Type B pancreatic cell (in vitro differentiated cells): ENCODE results near the gene PHF13. TPM values are rescaled to one million over a fixed set of nuclear protein-coding genes. Genes with fewer than 3 reads are reported as not detected.

Experiments used
- DNase-seq: peaks from one replicate; pipeline ENCODE4 v3.0.0; 2021; ENCODE audit warnings: mixed read lengths; ENCODE audit not compliant: unreplicated experiment; ENCODE audit errors: extremely low spot score
- H3K27ac Mint-ChIP-seq: 2 replicates; pipeline ENCODE4 v1.8.0; 2021; ENCODE audit warnings: mild to moderate bottlenecking, mixed read lengths
- H3K27me3 Mint-ChIP-seq: 2 replicates; pipeline ENCODE4 v1.8.0; 2021; ENCODE audit warnings: mixed read lengths
- H3K36me3 Mint-ChIP-seq: 2 replicates; pipeline ENCODE4 v1.8.0; 2021; ENCODE audit warnings: mixed read lengths
- H3K4me1 Mint-ChIP-seq: one replicate; pipeline ENCODE4 v1.8.0; 2021; ENCODE audit warnings: mixed read lengths; ENCODE audit not compliant: unreplicated experiment
- H3K4me3 Mint-ChIP-seq: 2 replicates; pipeline ENCODE4 v1.8.0; 2021; ENCODE audit warnings: mild to moderate bottlenecking, mixed read lengths
- H3K9me3 Mint-ChIP-seq: 2 replicates; pipeline ENCODE4 v1.8.0; 2021; ENCODE audit warnings: mixed read lengths
- total RNA-seq: library from RNA; stranded (reverse); gene quantifications from 2 replicates; pipeline ENCODE4 v1.2.1, GENCODE V29; 2021; ENCODE audit warnings: low replicate concordance
- TF ChIP-seq, protein P1 (sequence below): fragments of 200-600 bp; sonication (generic); conservative IDR thresholded peaks from 2 replicates; pipeline ENCODE4 v1.5.0; 2021; ENCODE audit warnings: antibody characterized with exemption, mild to moderate bottlenecking

Gene PHF13
- total RNA-seq, 1 donor from 2014 or later = 21.2 TPM

DNA sequence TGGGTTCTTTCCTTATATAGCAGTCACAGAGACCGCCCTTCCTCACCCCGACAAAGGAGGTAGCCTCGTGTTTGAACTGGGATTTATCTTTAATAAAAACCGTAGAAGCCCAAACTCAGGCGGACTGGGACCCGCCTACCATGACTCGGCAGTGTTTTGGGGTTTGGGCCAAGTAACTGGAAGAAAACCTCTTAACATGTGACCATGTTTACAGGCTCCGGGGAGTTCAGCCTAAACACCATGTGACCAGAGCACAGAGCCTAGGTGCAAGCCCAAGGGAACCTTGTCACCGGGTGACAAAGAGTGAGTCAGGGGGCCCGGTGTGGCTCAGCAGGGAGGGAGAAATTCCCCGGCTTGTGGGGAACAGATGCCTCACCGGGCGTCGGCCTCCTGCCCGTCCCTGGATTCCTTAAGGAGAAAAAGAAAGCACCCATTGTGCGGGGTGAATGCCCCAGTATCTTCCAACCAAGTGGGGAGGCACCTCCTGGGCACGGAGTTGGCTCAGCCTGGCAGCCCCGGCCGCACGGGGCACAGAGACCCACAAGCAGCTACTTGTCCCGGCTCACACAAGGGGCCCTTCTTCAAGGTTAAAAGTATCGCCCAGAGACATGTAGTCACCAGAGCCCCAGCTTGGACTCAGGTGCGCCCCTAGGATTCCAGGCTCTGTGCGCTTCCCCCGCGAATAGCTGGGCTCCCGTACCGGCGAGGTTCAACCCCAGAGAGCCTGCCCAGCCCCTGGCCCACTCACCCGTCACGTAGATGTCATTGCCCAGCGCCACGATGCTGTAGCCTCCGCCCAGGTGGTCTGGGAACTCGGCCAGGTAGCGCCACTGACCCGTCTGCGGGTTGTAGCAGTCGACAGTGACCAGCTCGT is 12.2 kb upstream of the PHF13 start:
- Mint-ChIP-seq H3K4me3 (peak overlapping the region; percentile 94), H3K36me3 (no peaks in the 10 kb centered on the region), H3K9me3 (no peaks in the 10 kb centered on the region), H3K27ac (peak overlapping the region; percentile 91), H3K4me1 (peaks cover 22% of the 10 kb centered on the region), H3K27me3 (peaks cover 8% of the 10 kb centered on the region)
- DNase-seq = no peak
- TF ChIP-seq, protein P1, sequence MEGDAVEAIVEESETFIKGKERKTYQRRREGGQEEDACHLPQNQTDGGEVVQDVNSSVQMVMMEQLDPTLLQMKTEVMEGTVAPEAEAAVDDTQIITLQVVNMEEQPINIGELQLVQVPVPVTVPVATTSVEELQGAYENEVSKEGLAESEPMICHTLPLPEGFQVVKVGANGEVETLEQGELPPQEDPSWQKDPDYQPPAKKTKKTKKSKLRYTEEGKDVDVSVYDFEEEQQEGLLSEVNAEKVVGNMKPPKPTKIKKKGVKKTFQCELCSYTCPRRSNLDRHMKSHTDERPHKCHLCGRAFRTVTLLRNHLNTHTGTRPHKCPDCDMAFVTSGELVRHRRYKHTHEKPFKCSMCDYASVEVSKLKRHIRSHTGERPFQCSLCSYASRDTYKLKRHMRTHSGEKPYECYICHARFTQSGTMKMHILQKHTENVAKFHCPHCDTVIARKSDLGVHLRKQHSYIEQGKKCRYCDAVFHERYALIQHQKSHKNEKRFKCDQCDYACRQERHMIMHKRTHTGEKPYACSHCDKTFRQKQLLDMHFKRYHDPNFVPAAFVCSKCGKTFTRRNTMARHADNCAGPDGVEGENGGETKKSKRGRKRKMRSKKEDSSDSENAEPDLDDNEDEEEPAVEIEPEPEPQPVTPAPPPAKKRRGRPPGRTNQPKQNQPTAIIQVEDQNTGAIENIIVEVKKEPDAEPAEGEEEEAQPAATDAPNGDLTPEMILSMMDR = peak; percentile 6

DNA sequence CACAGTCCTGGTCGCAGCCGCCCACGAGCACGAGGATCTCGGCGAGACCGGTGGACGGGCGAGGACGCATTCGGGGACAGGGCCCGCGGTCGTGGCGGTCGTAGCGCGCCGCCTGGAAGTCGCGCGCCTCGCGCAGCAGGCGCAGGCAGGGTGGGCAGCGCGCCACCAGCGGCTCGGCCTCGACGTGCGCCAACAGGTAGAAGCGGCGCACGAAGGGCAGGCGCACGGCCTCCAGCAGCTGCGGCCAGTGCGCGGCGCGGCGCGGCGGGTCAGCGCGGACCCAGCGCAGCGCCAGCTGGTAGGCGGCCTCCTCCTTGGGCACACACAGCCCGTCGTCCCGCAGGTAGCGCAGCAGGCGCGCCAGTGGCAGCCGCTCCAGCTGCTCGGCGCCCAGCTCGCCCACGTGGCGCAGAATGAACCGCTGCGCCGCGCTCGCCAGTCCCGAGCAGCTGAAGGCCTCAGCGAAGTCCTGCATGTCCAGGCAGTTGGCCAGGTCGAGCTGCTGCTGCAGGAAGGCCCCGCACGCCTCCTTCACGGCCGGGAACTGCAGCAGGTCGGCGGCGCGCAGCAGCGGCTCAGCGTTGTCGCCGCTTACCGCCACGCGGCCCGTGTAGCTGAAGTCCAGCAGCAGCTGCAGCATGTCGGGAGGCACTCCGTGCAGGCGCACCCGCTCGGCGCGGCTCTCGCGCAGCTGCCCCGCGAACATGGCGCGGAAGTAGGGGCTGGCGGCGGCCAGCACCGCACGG is 11.4 kb upstream of the PHF13 start:
- TF ChIP-seq, protein P1 = peak; percentile 14
- H3K9me3 Mint-ChIP-seq = no peaks in the 10 kb centered on the region
- H3K4me1 Mint-ChIP-seq = peaks cover 19% of the 10 kb centered on the region
- no peaks in the 10 kb centered on the region for H3K36me3 Mint-ChIP-seq
- no peak for DNase-seq
- peak overlapping the region; percentile 72 for H3K27ac Mint-ChIP-seq
- peak overlapping the region; percentile 94 for H3K4me3 Mint-ChIP-seq
- peaks cover 8% of the 10 kb centered on the region for H3K27me3 Mint-ChIP-seq

DNA sequence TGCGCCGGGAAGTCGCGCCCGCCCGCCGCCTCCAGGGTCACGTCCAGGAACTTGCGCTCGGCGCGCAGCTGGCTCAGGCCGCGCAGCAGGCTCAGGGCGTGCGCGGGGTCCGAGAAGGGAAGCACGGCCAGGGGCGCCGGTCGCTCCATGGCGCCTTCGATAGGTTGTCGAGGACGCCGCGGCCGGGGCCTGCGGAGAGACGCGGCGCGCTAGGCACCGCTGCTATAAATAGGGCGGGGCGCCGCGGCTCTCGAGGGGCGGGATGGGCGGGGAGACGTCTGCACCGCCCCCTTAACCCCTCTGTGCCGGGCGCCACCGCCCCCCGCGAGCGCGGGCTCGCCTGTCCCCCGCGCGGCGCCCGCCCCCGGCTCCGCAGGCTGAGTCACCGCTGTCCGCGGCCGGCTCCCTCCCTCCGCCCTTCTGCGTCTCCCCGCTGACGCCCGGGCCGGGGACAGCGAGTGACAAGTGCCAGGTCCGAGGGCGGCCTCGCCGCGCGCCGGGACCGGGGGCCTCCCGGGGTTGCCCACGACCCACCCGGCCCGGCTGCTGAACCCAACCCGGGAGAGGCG is 10.8 kb upstream of the PHF13 start, which contains the start of gene KLHL21:
TSS of gene KLHL21 (minus strand) at position 201 of the 569 bp plus-strand sequence. CDS start at position 149, 52 bp downstream.
- Mint-ChIP-seq H3K9me3 (no peaks in the 10 kb centered on the region), H3K36me3 (no peaks in the 10 kb centered on the region)

DNA sequence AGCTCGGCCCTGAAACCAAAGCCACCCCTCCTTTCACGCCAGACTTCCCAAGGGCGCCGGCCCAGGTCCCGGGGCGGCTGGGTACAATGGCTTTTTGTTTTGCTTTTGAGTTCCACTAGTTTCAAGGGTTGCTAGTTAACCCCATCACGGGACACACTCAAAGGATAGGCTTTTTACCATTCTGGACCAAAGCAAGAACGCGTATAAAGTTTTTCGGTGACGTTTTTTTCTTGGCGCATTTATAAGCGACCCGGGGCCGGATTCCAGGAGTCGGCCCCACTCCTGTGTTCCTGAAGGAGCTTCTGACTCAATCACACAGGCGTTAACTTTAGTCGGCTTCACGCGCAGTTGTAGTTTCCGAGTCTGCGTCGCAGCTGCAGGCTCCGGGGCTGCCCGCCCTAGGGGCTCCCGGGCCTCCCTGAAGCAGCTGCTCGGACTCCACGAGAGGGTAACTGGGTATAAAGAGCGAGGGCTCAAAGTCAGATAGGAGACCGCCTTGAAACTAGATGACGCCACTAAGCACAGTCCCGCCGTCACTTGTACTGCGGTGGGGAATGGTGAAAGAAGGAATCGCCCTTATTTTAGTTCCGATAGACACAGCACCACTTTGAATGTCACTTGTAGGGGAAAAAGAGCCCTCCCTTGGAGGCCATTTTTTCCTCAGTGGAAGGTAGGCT is 10.2 kb upstream of the PHF13 start:
- Mint-ChIP-seq H3K9me3 (no peaks in the 10 kb centered on the region), H3K4me1 (peaks cover 19% of the 10 kb centered on the region), H3K4me3 (peak overlapping the region; percentile 85), H3K36me3 (no peaks in the 10 kb centered on the region), H3K27me3 (peaks cover 8% of the 10 kb centered on the region), H3K27ac (peak overlapping the region; percentile 97)
- TF ChIP-seq, protein P1 = no peak
- no peak for DNase-seq

More for the DNA sequence above, 10.8 kb upstream of the PHF13 start, which contains the start of gene KLHL21:
- Mint-ChIP-seq H3K4me1 (peaks cover 19% of the 10 kb centered on the region), H3K27me3 (peaks cover 8% of the 10 kb centered on the region), H3K4me3 (peak within 1 kb of the TSS; percentile 94), H3K27ac (peak within 1 kb of the TSS; percentile 97)
- peak; percentile 85 for DNase-seq
- TF ChIP-seq, protein P1 = no peak
